ENCODE data around the gene SLC41A1. TPM values are rescaled to one million over a fixed set of nuclear protein-coding genes. Genes with fewer than 3 reads are reported as not detected.
"Not testable (repeated sequence)": the region's sequence is repeated elsewhere in the genome, so short reads cannot be mapped to it uniquely, and the experiment has no call there.

SLC41A1 gene
- total RNA-seq, 1 donor from 2014 or later: 238 TPM

- DNase-seq (ENCODE audit: low spot score): no peak
- intact Hi-C loops (cut with DNase I): loop anchor here (2.0 kb wide), 1 partner anchor 23 kb away; no protein-coding TSS in a partner anchor
These were observed 13.2 kb upstream of the SLC41A1 start for GRCh38 chr1:205826016-205826806.

GRCh38 chr1:205824180-205824579, 11.2 kb upstream of the SLC41A1 start:
- DNase-seq (ENCODE audit: low spot score): no peak
- intact Hi-C loops (cut with DNase I): no loop called here

- DNase-seq (ENCODE audit: low spot score); intact Hi-C loops (cut with DNase I): not testable (repeated sequence)
These were observed 10.3 kb upstream of the SLC41A1 start for GRCh38 chr1:205823260-205823659.

GRCh38 chr1:205822397-205822796, 9.4 kb upstream of the SLC41A1 start:
- intact Hi-C loops (cut with DNase I): no loop called here
- DNase-seq (ENCODE audit: low spot score): no peak

GRCh38 chr1:205817988-205818387, 5.0 kb upstream of the SLC41A1 start:
- intact Hi-C loops (cut with DNase I): no loop called here
- no peak for DNase-seq (ENCODE audit: low spot score)

GRCh38 chr1:205817364-205817763, 4.4 kb upstream of the SLC41A1 start:
- no peak for DNase-seq (ENCODE audit: low spot score)
- intact Hi-C loops (cut with DNase I): no loop called here

GRCh38 chr1:205813755-205814058, 709 bp upstream of the SLC41A1 start:
- DNase-seq (ENCODE audit: low spot score): no peak

GRCh38 chr1:205812271-205812877, 624 bp downstream of the SLC41A1 start:
- intact Hi-C loops (cut with DNase I): loop anchor here (5.0 kb wide), 2 partner anchors 65 to 100 kb away; no protein-coding TSS in a partner anchor

More at GRCh38 chr1:205813755-205814058, 709 bp upstream of the SLC41A1 start:
- intact Hi-C loops (cut with DNase I): loop anchor here (5.0 kb wide), 2 partner anchors 66 to 99 kb away; no protein-coding TSS in a partner anchor

GRCh38 chr1:205811660-205812059, 1.3 kb downstream of the SLC41A1 start:
- DNase-seq (ENCODE audit: low spot score): no peak
- intact Hi-C loops (cut with DNase I): loop anchor here (5.0 kb wide), 2 partner anchors 64 to 101 kb away; no protein-coding TSS in a partner anchor

More at GRCh38 chr1:205812271-205812877, 624 bp downstream of the SLC41A1 start:
- no peak for DNase-seq (ENCODE audit: low spot score)

- DNase-seq (ENCODE audit: low spot score): no peak
- intact Hi-C loops (cut with DNase I): loop anchor here (5.0 kb wide), 2 partner anchors 63 to 102 kb away; no protein-coding TSS in a partner anchor
These were observed 2.4 kb downstream of the SLC41A1 start for GRCh38 chr1:205810448-205811157.

GRCh38 chr1:205809942-205810345, 3.1 kb downstream of the SLC41A1 start:
- intact Hi-C loops (cut with DNase I): loop anchor here (5.0 kb wide), 2 partner anchors 63 to 102 kb away; no protein-coding TSS in a partner anchor

GRCh38 chr1:205809469-205809868, 3.5 kb downstream of the SLC41A1 start:
- no peak for DNase-seq (ENCODE audit: low spot score)
- intact Hi-C loops (cut with DNase I): no loop called here

More at GRCh38 chr1:205809942-205810345, 3.1 kb downstream of the SLC41A1 start:
- DNase-seq (ENCODE audit: low spot score): no peak

GRCh38 chr1:205805082-205805711, 7.8 kb downstream of the SLC41A1 start:
- intact Hi-C loops (cut with DNase I): no loop called here

GRCh38 chr1:205804605-205805004, 8.4 kb downstream of the SLC41A1 start:
- intact Hi-C loops (cut with DNase I): no loop called here

More at GRCh38 chr1:205805082-205805711, 7.8 kb downstream of the SLC41A1 start:
- DNase-seq (ENCODE audit: low spot score): no peak

GRCh38 chr1:205803986-205804385, 9.0 kb downstream of the SLC41A1 start:
- intact Hi-C loops (cut with DNase I): loop anchor here (2.0 kb wide), 1 partner anchor 23 kb away; no protein-coding TSS in a partner anchor
- DNase-seq (ENCODE audit: low spot score): no peak

More at GRCh38 chr1:205804605-205805004, 8.4 kb downstream of the SLC41A1 start:
- DNase-seq (ENCODE audit: low spot score): no peak

GRCh38 chr1:205802060-205802459, 10.9 kb downstream of the SLC41A1 start:
- DNase-seq (ENCODE audit: low spot score): no peak
- intact Hi-C loops (cut with DNase I): loop anchor here (2.0 kb wide), 1 partner anchor 25 kb away; no protein-coding TSS in a partner anchor

- DNase-seq (ENCODE audit: low spot score): no peak
- intact Hi-C loops (cut with DNase I): no loop called here
These were observed 11.9 kb downstream of the SLC41A1 start for GRCh38 chr1:205800981-205801703.

GRCh38 chr1:205800427-205800826, 12.6 kb downstream of the SLC41A1 start:
- DNase-seq (ENCODE audit: low spot score): no peak
- intact Hi-C loops (cut with DNase I): no loop called here

- DNase-seq (ENCODE audit: low spot score): no peak
- intact Hi-C loops (cut with DNase I): loop anchor here (10.0 kb wide), 1 partner anchor 306 kb away; no protein-coding TSS in a partner anchor
These were observed 14.4 kb downstream of the SLC41A1 start for GRCh38 chr1:205798577-205798976.
